HG03558 (cell line): ENCODE measurements around the gene TRAIP.

ENCODE experiments used
- ATAC-seq: cut with Tn5 transposase; IDR thresholded peaks from one replicate; pipeline ENCODE4 v1.9.1; 2021; ENCODE audit warnings: moderate number of reproducible peaks; ENCODE audit not compliant: unreplicated experiment; ENCODE audit errors: extremely low read depth

TRAIP gene

DNA sequence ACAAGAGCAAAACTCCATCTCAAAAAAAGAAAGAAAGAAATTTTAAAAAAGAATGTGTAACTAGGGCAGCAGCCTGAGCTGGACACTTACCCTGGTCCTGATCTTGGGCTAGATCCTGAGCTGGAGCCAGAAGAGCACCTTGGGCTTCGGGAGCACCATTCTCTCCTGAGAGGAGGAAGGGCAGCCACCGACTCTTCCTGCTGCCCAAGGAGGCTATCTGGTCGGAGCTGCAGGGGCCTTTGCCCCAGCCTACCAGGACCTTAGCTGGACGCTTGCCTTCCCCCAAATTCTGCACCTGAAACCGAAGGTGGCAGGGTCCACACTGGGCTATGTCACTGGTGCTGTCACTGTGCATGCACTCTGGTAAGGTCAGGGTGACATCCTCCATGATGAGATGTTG, 20.2 kb upstream of the TRAIP start:
- no peak for ATAC-seq

GRCh38 chr3:49873623-49874022, 17.3 kb upstream of the TRAIP start:
- no peak for ATAC-seq

- no peak for ATAC-seq
Observed at GRCh38 chr3:49872801-49873281, 16.5 kb upstream of the TRAIP start.

DNA sequence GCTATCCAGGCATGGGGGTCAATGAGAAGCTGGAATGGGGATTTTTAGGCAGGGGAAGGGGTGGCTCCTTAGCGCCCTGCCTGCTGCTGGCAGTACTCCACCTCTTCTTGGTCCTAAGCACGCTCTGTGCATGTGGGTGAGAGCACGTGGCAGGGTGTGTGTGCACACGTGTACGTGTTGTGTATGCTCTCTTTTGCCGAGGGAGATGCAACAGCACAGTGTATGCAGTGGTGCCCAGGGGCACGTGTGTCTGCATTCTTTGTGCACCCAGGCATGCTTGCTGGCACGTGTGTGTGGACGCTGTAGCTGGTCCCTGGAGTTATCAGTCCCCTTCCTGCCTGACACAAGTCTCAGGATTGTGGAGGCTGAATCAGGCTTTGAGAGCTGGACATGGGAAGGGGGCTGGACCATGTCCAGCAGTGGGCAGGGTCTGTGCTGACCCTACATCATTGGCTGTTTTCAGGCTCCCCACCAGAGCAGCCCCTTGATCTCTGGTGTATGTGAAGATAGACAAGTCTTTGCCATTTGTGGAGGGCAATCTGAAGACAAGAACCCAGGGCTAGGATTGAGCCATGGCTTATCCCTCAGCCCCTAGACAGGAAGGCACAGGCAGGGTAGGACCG, 15.3 kb upstream of the TRAIP start:
- ATAC-seq = no peak

GRCh38 chr3:49869525-49870126, 13.3 kb upstream of the TRAIP start, which contains the start of gene CAMKV:
CAMKV (minus strand) TSS chr3:49869906; CDS start chr3:49862388, 7,518 bp downstream.
- no peak for ATAC-seq

DNA sequence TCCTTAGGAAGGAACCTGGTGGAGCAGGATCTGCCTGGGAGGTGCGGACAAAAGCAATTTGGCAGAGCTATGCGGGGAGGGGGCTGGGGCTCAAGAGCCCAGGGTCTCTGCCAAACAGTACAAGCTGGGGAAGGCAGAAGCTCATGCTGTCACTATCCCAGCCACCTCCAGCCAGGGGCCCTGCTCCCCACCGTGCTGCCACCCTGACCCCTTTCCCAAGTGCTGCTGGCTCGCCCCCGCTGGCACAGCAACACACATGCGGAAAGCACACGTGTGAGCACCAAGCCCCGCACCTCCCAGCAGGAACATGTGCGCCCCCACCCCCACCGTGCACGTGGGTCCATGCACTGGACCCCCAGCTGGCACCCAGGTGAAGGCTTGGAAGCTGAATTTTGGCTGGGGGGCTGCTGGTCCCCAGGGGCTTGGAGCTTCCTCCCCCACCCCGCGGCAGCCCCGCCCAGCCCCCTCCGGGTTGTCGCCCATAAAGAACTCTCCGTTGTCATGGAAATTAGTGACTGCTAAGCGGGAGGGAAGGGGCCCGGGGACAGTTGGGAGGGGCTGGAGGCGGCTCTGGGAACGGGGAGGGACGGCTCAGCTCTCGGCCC, 12.6 kb upstream of the TRAIP start:
- ATAC-seq = no peak

DNA sequence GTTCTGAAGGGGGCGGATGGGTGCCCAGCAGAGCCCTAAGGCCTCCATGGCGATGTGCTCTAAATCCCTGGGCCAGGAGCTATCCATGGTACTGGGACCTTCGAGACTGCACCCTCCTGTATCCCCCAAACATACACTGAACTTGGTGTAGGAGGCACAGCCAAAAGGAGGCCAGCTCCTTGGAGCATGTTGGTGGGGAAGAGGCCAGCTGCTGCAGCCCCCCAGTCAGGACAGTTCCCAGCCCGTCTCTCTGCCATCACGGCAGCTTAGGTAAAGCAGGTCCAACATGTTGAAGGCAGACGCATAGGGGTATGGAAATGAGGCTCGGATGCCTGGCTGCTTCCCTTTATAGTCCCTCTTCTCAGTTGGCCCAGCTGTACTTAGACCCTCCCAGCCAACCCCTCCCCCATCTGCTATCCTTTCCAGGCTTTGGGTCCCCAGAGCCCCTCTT, 11.5 kb upstream of the TRAIP start:
- no peak for ATAC-seq

DNA sequence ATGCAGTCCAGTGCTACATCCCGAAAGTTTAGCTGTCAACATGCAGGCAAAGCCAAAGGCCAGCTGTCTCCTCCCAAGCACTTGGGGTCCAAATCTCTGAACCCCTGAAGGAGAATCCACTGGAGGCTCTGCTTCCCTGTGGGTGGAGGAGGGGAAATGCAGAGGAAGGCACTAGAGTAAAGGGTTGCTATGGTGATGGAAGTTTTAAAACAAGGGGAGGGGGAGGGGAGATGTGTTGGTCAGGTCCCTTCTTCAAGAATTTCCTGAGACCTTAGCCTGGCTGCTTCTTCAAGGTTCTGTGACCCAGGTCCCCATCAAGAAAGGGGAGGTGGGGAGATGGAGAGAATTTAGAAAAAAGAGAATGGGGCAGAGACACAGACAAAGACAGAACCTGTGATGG, 11.0 kb upstream of the TRAIP start:
- ATAC-seq = no peak

GRCh38 chr3:49865198-49865784, 8.9 kb upstream of the TRAIP start:
- no peak for ATAC-seq

GRCh38 chr3:49864505-49864904, 8.1 kb upstream of the TRAIP start:
- ATAC-seq = no peak

GRCh38 chr3:49859576-49860305, 3.4 kb upstream of the TRAIP start:
- no peak for ATAC-seq

- ATAC-seq = no peak
Observed at GRCh38 chr3:49855662-49856061, 702 bp downstream of the TRAIP start.

DNA sequence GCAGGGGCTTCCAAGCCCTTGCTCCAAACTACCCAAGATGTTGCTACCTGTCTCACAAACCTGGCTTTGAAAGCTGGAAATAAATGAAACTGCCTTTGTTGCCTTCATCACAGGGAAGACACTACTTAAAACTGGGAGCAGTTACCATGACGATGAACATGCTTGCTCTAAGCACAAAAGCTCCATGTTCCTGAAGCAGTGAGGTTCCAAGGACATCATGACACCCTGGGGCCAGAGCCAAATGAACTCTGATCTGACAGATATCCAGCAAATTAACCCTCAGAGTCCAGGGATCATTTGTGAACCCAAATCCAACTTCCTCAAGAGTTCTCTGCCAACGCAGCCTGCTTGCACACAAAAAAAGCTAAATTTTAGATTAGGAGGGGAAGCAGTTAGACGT, 10.7 kb downstream of the TRAIP start:
- no peak for ATAC-seq

DNA sequence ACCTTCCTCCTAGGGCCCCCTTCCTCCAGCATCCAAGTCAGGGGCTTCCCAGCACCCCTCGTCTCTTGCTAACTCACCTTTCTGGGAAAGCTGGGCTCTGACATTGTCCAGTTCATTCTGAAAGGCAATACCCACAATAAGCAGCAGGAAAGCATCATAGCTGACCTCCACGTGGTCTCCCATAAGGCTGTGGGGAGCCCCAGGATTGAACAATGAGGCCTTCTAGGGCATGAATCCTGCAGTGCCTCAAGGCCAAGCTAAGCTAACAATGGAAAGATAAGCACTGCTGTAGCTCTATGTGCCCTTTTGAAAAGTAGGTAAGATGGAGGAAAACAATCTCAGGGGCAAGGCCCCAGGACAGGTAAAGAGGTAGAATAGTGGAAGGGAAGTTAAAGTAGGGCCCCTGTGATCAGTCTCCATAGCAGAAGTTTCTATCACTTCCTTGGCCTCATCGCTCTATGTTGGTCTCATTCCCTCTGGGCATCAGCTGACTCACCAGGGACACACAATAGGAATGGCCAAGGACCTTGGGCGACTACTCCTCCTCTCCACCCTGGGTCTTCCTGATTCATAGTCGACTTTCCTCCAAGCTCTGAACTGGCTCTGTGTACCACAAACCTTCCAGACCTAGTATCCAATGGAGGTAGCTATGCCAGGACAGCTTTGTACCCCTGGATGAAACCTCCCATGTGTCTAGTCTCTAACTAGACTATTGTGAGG, 11.7 kb downstream of the TRAIP start:
- no peak for ATAC-seq

DNA sequence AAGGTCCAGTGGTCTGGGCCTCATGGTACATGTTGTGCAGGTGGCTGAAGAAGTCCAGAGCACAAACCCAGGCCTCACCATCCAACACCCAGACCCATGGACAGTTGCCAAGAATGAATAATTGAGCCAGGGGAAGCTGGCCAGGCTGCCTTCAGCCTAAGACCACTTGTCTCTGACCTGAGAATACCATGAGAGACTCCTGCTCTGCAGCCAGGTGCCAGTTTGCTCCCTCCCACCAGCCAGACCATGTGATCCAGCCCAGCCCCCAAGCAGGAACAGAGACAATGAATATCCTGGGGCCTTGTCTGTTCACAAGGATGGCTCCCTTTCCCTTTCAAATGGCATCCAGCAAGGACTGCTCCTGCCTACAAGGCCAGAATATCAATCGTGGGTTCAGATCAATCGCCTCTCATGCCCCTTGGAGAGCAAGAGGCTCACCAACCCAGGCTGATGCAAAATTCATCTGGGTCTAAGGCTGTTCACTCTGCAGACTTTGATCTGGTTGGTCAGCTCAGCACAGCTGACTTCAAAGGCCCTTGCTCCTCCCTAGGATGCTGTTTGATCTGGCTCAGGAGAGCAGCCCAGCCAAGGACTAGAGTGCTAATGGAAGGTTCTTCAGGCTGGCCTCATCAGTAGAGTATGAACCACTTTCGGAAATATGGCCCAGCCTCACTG, 13.4 kb downstream of the TRAIP start:
- ATAC-seq = no peak

DNA sequence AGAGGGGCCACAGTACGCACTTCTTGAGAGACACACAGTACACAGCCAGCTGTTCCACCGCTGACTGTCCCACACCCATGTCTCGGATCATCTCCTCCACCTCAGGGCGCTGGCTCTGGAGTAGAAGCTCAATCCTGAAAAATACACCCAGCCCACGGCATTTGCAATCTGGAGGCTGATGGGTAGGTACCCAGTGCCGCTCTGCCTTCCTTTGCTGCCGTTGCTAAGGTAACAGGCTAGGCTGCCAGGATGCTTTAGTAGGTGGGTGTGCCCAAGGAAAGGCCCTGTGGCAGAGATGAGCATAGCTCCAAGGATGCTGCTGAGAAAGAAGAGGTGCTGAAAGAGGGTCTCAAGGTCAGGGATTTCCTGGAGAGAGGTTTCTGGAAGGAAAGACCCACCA, 14.6 kb downstream of the TRAIP start:
- ATAC-seq = no peak

- ATAC-seq = no peak
Observed at GRCh38 chr3:49841126-49841696, 15.2 kb downstream of the TRAIP start.

DNA sequence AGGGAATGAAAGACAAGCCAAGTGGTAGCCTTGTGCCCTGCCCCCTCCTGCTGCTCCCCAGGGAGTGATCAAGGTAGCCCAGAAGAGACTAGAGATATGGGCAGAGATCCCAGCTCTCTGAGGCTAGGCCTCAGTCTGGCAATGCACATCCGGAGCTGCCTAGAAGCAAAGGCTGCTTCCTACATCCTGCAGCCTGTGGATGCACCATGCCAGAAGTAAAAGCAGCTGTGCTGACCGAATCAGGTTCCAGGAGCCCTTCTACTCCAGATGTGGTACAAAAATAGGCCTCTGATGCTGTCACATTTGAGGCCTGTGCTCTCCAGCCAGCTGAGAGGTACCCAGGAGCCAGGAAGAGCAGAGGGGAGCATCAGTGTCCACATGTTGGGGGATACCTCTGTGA, 16.0 kb downstream of the TRAIP start:
- ATAC-seq = no peak

DNA sequence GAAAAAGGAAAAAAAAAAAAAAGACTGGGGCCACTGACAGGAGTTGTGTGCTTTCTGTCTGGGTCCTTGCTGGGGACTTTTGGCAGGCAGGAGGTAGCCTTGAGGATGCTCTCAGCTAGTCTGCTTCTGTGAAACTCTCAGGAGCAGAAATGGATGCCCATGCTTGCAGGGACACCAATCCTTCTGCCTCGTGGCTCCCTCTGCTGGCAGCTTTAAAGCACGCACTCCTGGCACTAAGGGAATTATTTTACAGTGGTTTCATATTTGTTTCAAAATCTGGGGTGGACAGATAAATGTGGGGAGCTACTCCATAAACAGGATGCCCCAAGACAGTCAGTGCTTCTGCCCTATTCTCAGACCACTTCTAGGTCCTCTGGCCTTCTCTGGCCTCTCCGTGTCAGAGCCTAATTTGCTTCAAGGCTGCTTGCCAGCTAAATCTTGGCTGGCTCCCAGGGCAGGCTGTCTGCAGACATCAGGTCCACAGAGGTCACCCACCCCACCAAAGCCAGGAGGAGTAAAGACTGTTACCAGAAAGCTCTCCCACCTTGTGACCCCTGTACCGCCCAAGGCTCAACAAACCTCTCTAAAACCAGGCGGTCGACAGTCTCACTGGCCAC, 17.1 kb downstream of the TRAIP start:
- ATAC-seq = no peak
